GM18909 (cell line): Measurements from ENCODE around the gene HCN3.

Experiments
- ATAC-seq: cut with Tn5 transposase; IDR thresholded peaks from one replicate; pipeline ENCODE4 v1.9.1; 2021; ENCODE audit warnings: mild to moderate bottlenecking; ENCODE audit not compliant: unreplicated experiment, poor library complexity

The HCN3 gene

GRCh38 chr1:155253797-155254196 lies 23.5 kb upstream of the HCN3 start:
- ATAC-seq, result no peak

- ATAC-seq, result no peak
Observed at GRCh38 chr1:155254228-155254713, 23.0 kb upstream of the HCN3 start.

GRCh38 chr1:155254714-155255242 lies 22.5 kb upstream of the HCN3 start:
- no peak for ATAC-seq

GRCh38 chr1:155255243-155256007 lies 21.8 kb upstream of the HCN3 start, which contains the start of gene ENTREP3:
Gene ENTREP3, minus strand, starts transcription at chr1:155255483. Its CDS starts 606 bp downstream, at chr1:155254877.
- peak; percentile 62 for ATAC-seq

GRCh38 chr1:155256058-155256852 lies 21.0 kb upstream of the HCN3 start:
- no peak for ATAC-seq

- no peak for ATAC-seq
Observed at GRCh38 chr1:155260276-155260675, 17.0 kb upstream of the HCN3 start.

- peak; percentile 4 for ATAC-seq
Observed at GRCh38 chr1:155261493-155261851, 15.8 kb upstream of the HCN3 start.

- peak; percentile 86 for ATAC-seq
Observed at GRCh38 chr1:155261852-155262673, 15.2 kb upstream of the HCN3 start, which contains the start of gene SCAMP3. Gene SCAMP3, minus strand, starts transcription at chr1:155262360. Its CDS starts 209 bp downstream, at chr1:155262151.

- no peak for ATAC-seq
Observed at GRCh38 chr1:155263067-155263466, 14.2 kb upstream of the HCN3 start.

- ATAC-seq, result no peak
Observed at GRCh38 chr1:155266553-155266952, 10.7 kb upstream of the HCN3 start.

GRCh38 chr1:155267373-155267772 lies 9.9 kb upstream of the HCN3 start:
- ATAC-seq, result no peak

GRCh38 chr1:155268630-155269029 lies 8.6 kb upstream of the HCN3 start:
- no peak for ATAC-seq

GRCh38 chr1:155269381-155269780 lies 7.9 kb upstream of the HCN3 start:
- ATAC-seq, result no peak

GRCh38 chr1:155272466-155273342 lies 4.6 kb upstream of the HCN3 start:
- ATAC-seq, result peak; percentile 30

GRCh38 chr1:155273343-155274245 lies 3.7 kb upstream of the HCN3 start, which contains the start of gene CLK2:
Gene CLK2, minus strand, starts transcription at chr1:155273504. Its CDS starts 2,527 bp downstream, at chr1:155270977.
- peak; percentile 79 for ATAC-seq

- ATAC-seq, result no peak
Observed at GRCh38 chr1:155277902-155278688, 832 bp downstream of the HCN3 start.

GRCh38 chr1:155278689-155279160 lies 1.5 kb downstream of the HCN3 start:
- ATAC-seq, result no peak
